H9 (cell line): ENCODE results near the gene IL6R. TPM values are rescaled to one million over a fixed set of nuclear protein-coding genes. Genes with fewer than 3 reads are reported as not detected.

Experiments
- DNase-seq: peaks from one replicate; pipeline ENCODE4 v3.0.0-alpha.2; 2017
- H2AFZ ChIP-seq: one replicate; pipeline ENCODE4 v1.6.1; 2013; ENCODE audit warnings: mild to moderate bottlenecking, low read length, control low read depth, moderate library complexity
- H2AK5ac ChIP-seq: 2 replicates; pipeline ENCODE4 v1.6.1; 2013; ENCODE audit warnings: low read length, control low read depth, mixed read lengths; ENCODE audit not compliant: insufficient read length
- H2BK120ac ChIP-seq: one replicate; pipeline ENCODE4 v1.6.1; 2013; ENCODE audit warnings: low read depth, mild to moderate bottlenecking, low read length, control low read depth, inconsistent platforms; ENCODE audit not compliant: poor library complexity, severe bottlenecking
- H2BK12ac ChIP-seq: 2 replicates; pipeline ENCODE4 v1.6.1; 2013; ENCODE audit warnings: low read length, control low read depth, mixed read lengths, low read depth; ENCODE audit not compliant: insufficient read length
- H2BK15ac ChIP-seq: 2 replicates; pipeline ENCODE4 v1.6.1; 2013; ENCODE audit warnings: low read depth, low read length, control low read depth
- H2BK20ac ChIP-seq: one replicate; pipeline ENCODE4 v1.6.1; 2013; ENCODE audit warnings: low read depth, mild to moderate bottlenecking, low read length, control low read depth, inconsistent platforms; ENCODE audit not compliant: poor library complexity, severe bottlenecking
- H2BK5ac ChIP-seq: 2 replicates; pipeline ENCODE4 v1.6.1; 2013; ENCODE audit warnings: low read length, control low read depth, mixed read lengths; ENCODE audit not compliant: insufficient read length
- H3K14ac ChIP-seq: 2 replicates; pipeline ENCODE4 v1.6.1; 2013; ENCODE audit warnings: low read length, control low read depth; ENCODE audit not compliant: insufficient read depth
- H3K18ac ChIP-seq: 2 replicates; pipeline ENCODE4 v1.6.1; 2013; ENCODE audit warnings: low read depth, mild to moderate bottlenecking, mixed read lengths, low read length, control low read depth; ENCODE audit not compliant: insufficient read length
- H3K23ac ChIP-seq: 2 replicates; pipeline ENCODE4 v1.6.1; 2013; ENCODE audit warnings: low read length, control low read depth, mixed read lengths, low read depth; ENCODE audit not compliant: insufficient read length
- H3K23me2 ChIP-seq: 2 replicates; pipeline ENCODE4 v1.6.1; 2013; ENCODE audit warnings: low read depth, mild to moderate bottlenecking, mixed read lengths, low read length, control low read depth; ENCODE audit not compliant: insufficient read length, poor library complexity, severe bottlenecking
- H3K27ac ChIP-seq: 2 replicates; pipeline ENCODE4 v1.5.1; 2013; ENCODE audit warnings: low read length, control low read depth, mixed read lengths, low read depth; ENCODE audit not compliant: insufficient read length
- H3K27me3 ChIP-seq: 2 replicates; pipeline ENCODE4 v1.6.1; 2013; ENCODE audit warnings: low read length, control low read depth, inconsistent platforms; ENCODE audit not compliant: insufficient read depth
- H3K4ac ChIP-seq: 2 replicates; pipeline ENCODE4 v1.6.1; 2013; ENCODE audit warnings: low read depth, mild to moderate bottlenecking, control low read depth, inconsistent platforms, low read length, moderate library complexity
- H3K4me1 ChIP-seq: 2 replicates; pipeline ENCODE4 v1.6.1; 2013; ENCODE audit warnings: low read length, control low read depth, inconsistent platforms; ENCODE audit not compliant: insufficient read depth
- H3K4me2 ChIP-seq: 2 replicates; pipeline ENCODE4 v1.6.1; 2013; ENCODE audit warnings: low read length, control low read depth, mixed read lengths; ENCODE audit not compliant: insufficient read length, insufficient read depth
- H3K56ac ChIP-seq: 2 replicates; pipeline ENCODE4 v1.6.1; 2013; ENCODE audit warnings: low read depth, mild to moderate bottlenecking, mixed read lengths, low read length, control low read depth; ENCODE audit not compliant: insufficient read length
- H3K79me1 ChIP-seq: 2 replicates; pipeline ENCODE4 v1.6.1; 2013; ENCODE audit warnings: low read depth, mild to moderate bottlenecking, moderate library complexity, low read length, control low read depth, inconsistent platforms; ENCODE audit not compliant: insufficient read depth, poor library complexity, severe bottlenecking
- H3K79me2 ChIP-seq: 2 replicates; pipeline ENCODE4 v1.6.1; 2013; ENCODE audit warnings: low read length, control low read depth, inconsistent platforms; ENCODE audit not compliant: insufficient read depth
- H3K9ac ChIP-seq: 2 replicates; pipeline ENCODE4 v1.6.1; 2013; ENCODE audit warnings: low read length, control low read depth, mixed read lengths; ENCODE audit not compliant: insufficient read length; ENCODE audit errors: extremely low read depth
- H3K9me3 ChIP-seq: one replicate; pipeline ENCODE4 v1.6.1; 2013; ENCODE audit warnings: low read depth, low read length, inconsistent platforms; ENCODE audit not compliant: control insufficient read depth
- H3T11ph ChIP-seq: one replicate; pipeline ENCODE4 v1.6.1; 2013; ENCODE audit warnings: mild to moderate bottlenecking, low read length, control low read depth, inconsistent platforms
- H4K20me1 ChIP-seq: one replicate; pipeline ENCODE4 v1.6.1; 2013; ENCODE audit not compliant: control insufficient read depth, insufficient read length, insufficient read depth
- H4K5ac ChIP-seq: 2 replicates; pipeline ENCODE4 v1.6.1; 2013; ENCODE audit warnings: low read depth, mild to moderate bottlenecking, mixed read lengths, low read length, control low read depth; ENCODE audit not compliant: insufficient read length
- H4K8ac ChIP-seq: replicated peaks from 2 replicates; pipeline ENCODE4 v1.6.1; 2013; ENCODE audit warnings: low read length, control low read depth, mixed read lengths, low read depth; ENCODE audit not compliant: insufficient read length
- H4K91ac ChIP-seq: 2 replicates; pipeline ENCODE4 v1.6.1; 2013; ENCODE audit warnings: low read depth, mild to moderate bottlenecking, moderate library complexity, mixed read lengths, low read length, control low read depth; ENCODE audit not compliant: insufficient read length
- H3K27ac Mint-ChIP-seq, 3 experiments: 2 replicates in 2 of 3; 3 replicates in 1 of 3; pipeline ENCODE4 v1.8.0; 2020 to 2021; ENCODE audit warnings: mixed read lengths in 3 of 3, mild to moderate bottlenecking in 1 of 3, moderate library complexity in 1 of 3
- H3K27me3 Mint-ChIP-seq: 2 replicates; pipeline ENCODE4 v1.8.0; 2021; ENCODE audit warnings: low read depth, mild to moderate bottlenecking, moderate library complexity, mixed read lengths
- H3K36me3 Mint-ChIP-seq, 3 experiments: 2 replicates in 2 of 3; 3 replicates in 1 of 3; pipeline ENCODE4 v1.8.0; 2020 to 2021; ENCODE audit warnings: low read depth in 3 of 3, mixed read lengths in 3 of 3; ENCODE audit not compliant: insufficient read depth in 1 of 3
- H3K4me1 Mint-ChIP-seq, 2 experiments: 2 replicates each; pipeline ENCODE4 v1.8.0; 2020; ENCODE audit warnings: mixed read lengths in 2 of 2
- H3K4me3 Mint-ChIP-seq, 2 experiments: 2 replicates in 1 of 2; 3 replicates in 1 of 2; pipeline ENCODE4 v1.8.0; 2020 to 2021; ENCODE audit warnings: mild to moderate bottlenecking in 2 of 2, mixed read lengths in 2 of 2, moderate library complexity in 1 of 2
- H3K9me3 Mint-ChIP-seq, 2 experiments: 2 replicates in 1 of 2; 3 replicates in 1 of 2; pipeline ENCODE4 v1.8.0; 2020; ENCODE audit warnings: mild to moderate bottlenecking in 2 of 2, mixed read lengths in 2 of 2, moderate library complexity in 1 of 2
- CTCF ChIP-seq: fragments of 200-600 bp; sonication (generic); conservative IDR thresholded peaks from 3 replicates; pipeline ENCODE4 v1.8.0; 2021; ENCODE audit warnings: antibody characterized with exemption, mild to moderate bottlenecking
- WGBS: extraction: QIAGEN DNeasy Blood & Tissue Kit; methylation state at CpG from one replicate; pipeline ENCODE4 v1.1.7; 2013; ENCODE audit warnings: missing lambda C conversion rate, low lambda C conversion rate, mixed read lengths; ENCODE audit not compliant: insufficient read length; ENCODE audit errors: extremely low coverage; 5-methylcytosine and 5-hydroxymethylcytosine counted together
- total RNA-seq: library from RNA; stranded (reverse); gene quantifications from 2 replicates; pipeline ENCODE4 v1.2.1, GENCODE V29; 2021

IL6R gene
- total RNA-seq, 1 experiment from 2014 or later: 1.7 TPM

GRCh38 chr1:154517661-154518060 is 112.5 kb downstream of the IL6R start:
- Mint-ChIP-seq H3K27me3 (peaks cover 14% of the 10 kb centered on the region), H3K9me3 (no peaks in the 10 kb centered on the region), H3K4me3 (no peak overlapping the region), H3K36me3 (no peaks in the 10 kb centered on the region), H3K4me1 (0 out of 4 replicates have a peak, but pooled peaks cover 0 to 3% of the 10 kb centered on the region in 2 experiments), H3K27ac (no peak overlapping the region; a peak in 1 of 7 replicates)
- Histone ChIP-seq H3K9me3 (no peaks in the 10 kb centered on the region), H4K20me1 (no peaks in the 10 kb centered on the region), H2BK12ac (no peak overlapping the region), H2AK5ac (no peak overlapping the region), H3K56ac (no peak overlapping the region), H3K9ac (no peak overlapping the region), H2BK120ac (no peak overlapping the region), H4K8ac (no peak overlapping the region), H2BK20ac (no peak overlapping the region), H3K79me2 (no peaks in the 10 kb centered on the region), H4K91ac (no peak overlapping the region), H4K5ac (no peak overlapping the region), H2AFZ (no peak overlapping the region), H3K23me2 (no peaks in the 10 kb centered on the region), H3K23ac (no peak overlapping the region), H2BK15ac (no peak overlapping the region), H3K18ac (no peak overlapping the region), H3K14ac (no peak overlapping the region), H3K27ac (no peak overlapping the region), H3K27me3 (no peaks in the 10 kb centered on the region), H3K4ac (no peak overlapping the region), H2BK5ac (no peak overlapping the region), H3K4me1 (no peaks in the 10 kb centered on the region), H3K4me2 (no peak overlapping the region), H3T11ph (no peak overlapping the region), H3K79me1 (no peaks in the 10 kb centered on the region)
- DNase-seq: no peak
- no peak for TF ChIP-seq CTCF
- WGBS: no CpG with 5 or more reads among the region's 11 CpGs

Other genes with a start within 250 kb of the IL6R start
- 508 and 513 TPM in 2 replicates for gene TPM3, start 213.2 kb upstream of the IL6R start, total RNA-seq
- gene CFAP141, start 199.0 kb upstream of the IL6R start, total RNA-seq: not detected in 2 replicates
- 258 and 265 TPM in 2 replicates for gene UBAP2L, start 184.4 kb upstream of the IL6R start, total RNA-seq
- 79.8 and 80.4 TPM in 2 replicates for gene HAX1, start 132.7 kb upstream of the IL6R start, total RNA-seq
- not detected in 2 replicates for gene AQP10, start 84.2 kb upstream of the IL6R start, total RNA-seq
- 37.6 and 38.7 TPM in 2 replicates for gene ATP8B2, start 79.8 kb upstream of the IL6R start, total RNA-seq
- gene TDRD10, start 96.9 kb downstream of the IL6R start, total RNA-seq: 0.31 TPM in 1 of 2 replicates, not detected in the other
- 0.35 and 0.48 TPM in 2 replicates for gene SHE, start 97.1 kb downstream of the IL6R start, total RNA-seq
- gene UBE2Q1, start 153.3 kb downstream of the IL6R start, total RNA-seq: 105 and 108 TPM in 2 replicates
- gene CHRNB2, start 162.4 kb downstream of the IL6R start, total RNA-seq: 1.8 and 1.9 TPM in 2 replicates
- gene ADAR, start 202.8 kb downstream of the IL6R start, total RNA-seq: 228 and 236 TPM in 2 replicates